Measurements from ENCODE around the gene EML5.
"Not testable (repeated sequence)": the region's sequence is repeated elsewhere in the genome, so short reads cannot be mapped to it uniquely, and the experiment has no call there.

EML5 gene

DNA sequence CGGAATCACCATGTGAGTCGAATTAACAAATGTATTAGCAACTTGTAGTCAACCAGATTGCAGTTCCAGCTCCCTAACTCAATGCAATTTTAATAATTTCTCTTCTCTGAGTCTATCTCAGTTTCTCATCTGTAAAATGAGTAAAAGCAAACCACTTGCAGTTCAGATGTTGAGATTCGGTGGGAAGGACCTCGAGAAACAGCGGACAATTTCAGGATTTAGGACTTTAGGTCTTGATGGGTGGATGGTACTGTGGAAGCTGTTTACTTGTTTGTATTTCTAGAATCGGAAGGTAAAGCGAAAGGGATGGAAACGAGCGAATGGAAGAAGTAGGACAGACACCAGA is 31.2 kb upstream of the EML5 start:
- Histone ChIP-seq H3K4me3 (ENCODE audit: insufficient read length, low read depth) (peak overlapping the region; percentile 31), H3K36me3 (ENCODE audit: insufficient read depth, insufficient read length, low read length) (no peaks in the 10 kb centered on the region), H3K9me3 (ENCODE audit: insufficient read depth, low read length) (no peaks in the 10 kb centered on the region), H3K9ac (ENCODE audit: insufficient read length, low read depth) (peak overlapping the region; percentile 29), H3K27me3 (ENCODE audit: insufficient read depth, insufficient read length) (no peaks in the 10 kb centered on the region), H3K4me1 (ENCODE audit: insufficient read depth, insufficient read length) (no peaks in the 10 kb centered on the region)
- TF ChIP-seq YY1 (IDR thresholded peaks at IDR 0.05; ENCODE audit: insufficient read depth, insufficient read length) (no peak), SUZ12 (IDR thresholded peaks at IDR 0.05; ENCODE audit: extremely low read depth, insufficient read depth, insufficient read length) (no peak), ZNF274 (IDR thresholded peaks at IDR 0.05; ENCODE audit: low read depth, low read length) (no peak)
- DNase-seq (ENCODE audit: low read depth, low spot score) = no peak

DNA sequence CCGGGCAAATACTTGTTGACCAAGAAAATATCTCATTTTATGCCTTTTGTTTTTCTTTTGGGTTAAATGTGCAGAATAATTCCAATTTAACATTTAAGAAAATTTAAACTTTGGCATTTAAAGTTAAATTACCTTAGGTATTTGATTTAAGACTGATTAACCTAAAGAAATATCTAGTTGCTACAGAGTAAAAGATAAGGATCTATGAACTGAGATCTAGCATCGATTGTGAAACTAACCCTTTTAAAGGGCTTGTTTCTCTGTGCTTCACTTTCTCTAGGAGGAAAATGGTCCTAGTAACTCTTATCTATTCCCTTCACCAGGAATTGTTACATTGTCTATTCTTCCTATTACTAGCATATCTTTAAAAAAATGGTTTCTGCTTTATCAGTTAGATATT is 29.1 kb upstream of the EML5 start:
- Histone ChIP-seq H3K36me3 (ENCODE audit: insufficient read depth, insufficient read length, low read length) (no peaks in the 10 kb centered on the region), H3K9ac (ENCODE audit: insufficient read length, low read depth) (no peak overlapping the region), H3K4me3 (ENCODE audit: insufficient read length, low read depth) (no peak overlapping the region), H3K27me3 (ENCODE audit: insufficient read depth, insufficient read length) (no peaks in the 10 kb centered on the region), H3K4me1 (ENCODE audit: insufficient read depth, insufficient read length) (no peaks in the 10 kb centered on the region), H3K9me3 (ENCODE audit: insufficient read depth, low read length) (no peaks in the 10 kb centered on the region)
- DNase-seq (ENCODE audit: low read depth, low spot score) = no peak
- TF ChIP-seq ZNF274 (IDR thresholded peaks at IDR 0.05; ENCODE audit: low read depth, low read length) (no peak), YY1 (IDR thresholded peaks at IDR 0.05; ENCODE audit: insufficient read depth, insufficient read length) (no peak), SUZ12 (IDR thresholded peaks at IDR 0.05; ENCODE audit: extremely low read depth, insufficient read depth, insufficient read length) (no peak)

DNA sequence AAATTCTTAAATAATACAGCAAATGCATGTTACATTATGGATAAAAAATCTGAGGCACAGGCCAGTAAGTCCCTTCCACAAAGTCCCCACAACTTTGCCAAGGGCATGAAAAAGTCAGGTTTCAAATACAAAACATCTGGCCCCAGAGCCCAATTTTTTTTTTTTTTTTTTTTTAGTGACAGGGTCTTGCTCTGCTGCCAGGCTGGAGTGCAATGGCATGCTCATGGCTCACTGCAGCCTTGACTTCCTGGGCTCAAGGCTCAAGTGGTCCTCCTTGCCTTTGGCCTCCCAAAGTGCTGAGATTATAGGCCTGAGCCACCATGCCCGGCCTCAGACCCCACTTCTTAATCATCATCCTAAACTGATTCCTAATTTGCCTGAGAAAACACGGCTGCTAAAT is 28.6 kb upstream of the EML5 start:
- DNase-seq (ENCODE audit: low read depth, low spot score) = no peak
- H3K9ac ChIP-seq (ENCODE audit: insufficient read length, low read depth) = no peak overlapping the region
- H3K36me3 ChIP-seq (ENCODE audit: insufficient read depth, insufficient read length, low read length) = no peaks in the 10 kb centered on the region
- no peaks in the 10 kb centered on the region for H3K4me1 ChIP-seq (ENCODE audit: insufficient read depth, insufficient read length)
- H3K9me3 ChIP-seq (ENCODE audit: insufficient read depth, low read length) = no peaks in the 10 kb centered on the region
- H3K4me3 ChIP-seq (ENCODE audit: insufficient read length, low read depth) = no peak overlapping the region
- TF ChIP-seq ZNF274 (IDR thresholded peaks at IDR 0.05; ENCODE audit: low read depth, low read length) (no peak), YY1 (IDR thresholded peaks at IDR 0.05; ENCODE audit: insufficient read depth, insufficient read length) (no peak), SUZ12 (IDR thresholded peaks at IDR 0.05; ENCODE audit: extremely low read depth, insufficient read depth, insufficient read length) (no peak)
- H3K27me3 ChIP-seq (ENCODE audit: insufficient read depth, insufficient read length) = no peaks in the 10 kb centered on the region

DNA sequence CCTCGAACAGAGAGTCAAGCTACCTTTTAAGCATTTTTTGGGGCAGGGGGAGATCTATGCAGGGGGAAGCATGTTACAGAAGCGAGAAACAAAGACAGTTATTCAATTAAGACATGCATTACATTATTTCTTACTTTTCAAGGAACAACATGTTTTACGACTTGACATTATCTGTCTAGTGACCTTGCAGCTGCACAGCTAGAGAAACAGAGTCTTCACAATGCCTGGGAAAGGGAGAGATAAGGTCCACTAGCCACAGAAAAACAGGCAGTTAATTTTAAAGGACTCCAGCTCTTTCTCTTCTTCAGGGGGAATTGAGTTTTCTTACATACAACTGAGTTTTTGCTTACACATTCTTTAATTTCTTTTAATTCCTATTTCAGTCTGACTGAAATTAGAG is 26.9 kb upstream of the EML5 start:
- DNase-seq (ENCODE audit: low read depth, low spot score) = not testable (repeated sequence)

DNA sequence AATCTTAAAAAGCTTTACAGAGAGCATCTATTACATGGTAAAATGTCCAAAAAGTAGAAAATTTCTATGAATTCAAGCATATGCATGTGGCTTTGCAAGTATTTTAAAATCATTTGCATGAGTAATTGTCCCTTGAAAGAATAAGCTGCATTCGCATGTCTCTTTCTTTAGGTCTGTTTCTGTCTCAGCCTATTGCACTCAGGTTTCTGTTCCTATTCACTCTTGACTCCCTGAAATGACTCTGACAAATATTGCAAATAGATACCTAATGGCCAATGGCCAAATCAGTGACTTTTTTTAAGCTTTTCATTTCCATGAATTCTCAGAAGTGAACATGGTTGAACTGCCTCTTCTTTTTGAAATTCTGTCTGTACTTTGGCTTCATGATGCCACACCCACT is 25.3 kb upstream of the EML5 start:
- Histone ChIP-seq H3K4me3 (ENCODE audit: insufficient read length, low read depth) (no peak overlapping the region), H3K9ac (ENCODE audit: insufficient read length, low read depth) (no peak overlapping the region), H3K36me3 (ENCODE audit: insufficient read depth, insufficient read length, low read length) (no peaks in the 10 kb centered on the region)

More for the DNA sequence above, 26.9 kb upstream of the EML5 start:
- H3K4me1 ChIP-seq (ENCODE audit: insufficient read depth, insufficient read length); H3K27me3 ChIP-seq (ENCODE audit: insufficient read depth, insufficient read length); H3K4me3 ChIP-seq (ENCODE audit: insufficient read length, low read depth); H3K9me3 ChIP-seq (ENCODE audit: insufficient read depth, low read length); H3K36me3 ChIP-seq (ENCODE audit: insufficient read depth, insufficient read length, low read length); H3K9ac ChIP-seq (ENCODE audit: insufficient read length, low read depth): not testable (repeated sequence)

DNA sequence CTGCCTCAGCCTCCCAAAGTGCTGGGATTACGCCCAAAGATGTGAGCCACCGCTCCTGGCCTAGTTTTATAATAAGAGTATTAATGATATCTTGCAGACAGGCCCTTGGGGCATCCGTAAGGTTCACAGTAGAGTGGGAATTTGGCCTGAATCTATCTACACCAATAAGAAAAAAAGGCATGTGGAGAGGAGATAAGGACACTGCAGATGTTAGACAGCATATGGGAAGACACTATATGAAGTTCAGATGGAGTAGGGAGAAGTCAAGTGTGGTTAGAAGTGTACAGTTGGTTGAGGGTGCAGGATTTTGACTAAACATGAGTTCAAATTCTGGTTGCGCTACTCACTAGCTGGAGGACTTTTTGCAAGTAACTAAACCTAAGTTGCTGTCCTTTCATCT is 23.2 kb upstream of the EML5 start:
- no peak overlapping the region for H3K9ac ChIP-seq (ENCODE audit: insufficient read length, low read depth)
- no peaks in the 10 kb centered on the region for H3K4me1 ChIP-seq (ENCODE audit: insufficient read depth, insufficient read length)
- DNase-seq (ENCODE audit: low read depth, low spot score) = no peak
- no peak for TF ChIP-seq YY1 (IDR thresholded peaks at IDR 0.05; ENCODE audit: insufficient read depth, insufficient read length)
- no peak for TF ChIP-seq SUZ12 (IDR thresholded peaks at IDR 0.05; ENCODE audit: extremely low read depth, insufficient read depth, insufficient read length)
- no peak for TF ChIP-seq ZNF274 (IDR thresholded peaks at IDR 0.05; ENCODE audit: low read depth, low read length)
- no peaks in the 10 kb centered on the region for H3K36me3 ChIP-seq (ENCODE audit: insufficient read depth, insufficient read length, low read length)
- H3K4me3 ChIP-seq (ENCODE audit: insufficient read length, low read depth) = no peak overlapping the region
- H3K9me3 ChIP-seq (ENCODE audit: insufficient read depth, low read length) = no peaks in the 10 kb centered on the region
- H3K27me3 ChIP-seq (ENCODE audit: insufficient read depth, insufficient read length) = no peaks in the 10 kb centered on the region

More for the DNA sequence above, 25.3 kb upstream of the EML5 start:
- Histone ChIP-seq H3K4me1 (ENCODE audit: insufficient read depth, insufficient read length) (no peaks in the 10 kb centered on the region), H3K9me3 (ENCODE audit: insufficient read depth, low read length) (no peaks in the 10 kb centered on the region), H3K27me3 (ENCODE audit: insufficient read depth, insufficient read length) (no peaks in the 10 kb centered on the region)
- TF ChIP-seq YY1 (IDR thresholded peaks at IDR 0.05; ENCODE audit: insufficient read depth, insufficient read length) (no peak), SUZ12 (IDR thresholded peaks at IDR 0.05; ENCODE audit: extremely low read depth, insufficient read depth, insufficient read length) (no peak), ZNF274 (IDR thresholded peaks at IDR 0.05; ENCODE audit: low read depth, low read length) (no peak)
- no peak for DNase-seq (ENCODE audit: low read depth, low spot score)

DNA sequence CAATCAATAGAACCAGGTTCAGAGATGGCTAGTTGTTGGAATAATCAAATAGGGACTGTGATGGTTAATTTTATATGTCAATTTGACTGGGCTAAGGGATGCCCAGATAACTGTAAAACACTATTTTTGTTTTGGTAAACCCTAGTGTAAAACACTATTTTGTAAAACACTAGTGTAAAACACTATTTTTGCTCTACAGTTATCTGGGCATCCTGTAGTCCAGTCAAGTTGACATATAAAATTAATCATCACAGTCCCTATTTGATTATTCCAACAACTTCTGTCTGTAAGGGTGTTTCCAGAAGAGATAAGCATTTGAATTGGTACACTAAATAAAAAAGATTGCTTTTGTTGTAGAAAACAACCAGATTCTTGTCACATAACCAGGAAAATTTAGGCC is 15.6 kb upstream of the EML5 start:
- no peak for DNase-seq (ENCODE audit: low read depth, low spot score)
- no peak overlapping the region for H3K4me3 ChIP-seq (ENCODE audit: insufficient read length, low read depth)
- no peaks in the 10 kb centered on the region for H3K9me3 ChIP-seq (ENCODE audit: insufficient read depth, low read length)
- H3K27me3 ChIP-seq (ENCODE audit: insufficient read depth, insufficient read length) = no peaks in the 10 kb centered on the region
- TF ChIP-seq SUZ12 (IDR thresholded peaks at IDR 0.05; ENCODE audit: extremely low read depth, insufficient read depth, insufficient read length) (no peak), ZNF274 (IDR thresholded peaks at IDR 0.05; ENCODE audit: low read depth, low read length) (no peak), YY1 (IDR thresholded peaks at IDR 0.05; ENCODE audit: insufficient read depth, insufficient read length) (no peak)
- no peak overlapping the region for H3K9ac ChIP-seq (ENCODE audit: insufficient read length, low read depth)
- no peaks in the 10 kb centered on the region for H3K36me3 ChIP-seq (ENCODE audit: insufficient read depth, insufficient read length, low read length)
- H3K4me1 ChIP-seq (ENCODE audit: insufficient read depth, insufficient read length) = no peaks in the 10 kb centered on the region

DNA sequence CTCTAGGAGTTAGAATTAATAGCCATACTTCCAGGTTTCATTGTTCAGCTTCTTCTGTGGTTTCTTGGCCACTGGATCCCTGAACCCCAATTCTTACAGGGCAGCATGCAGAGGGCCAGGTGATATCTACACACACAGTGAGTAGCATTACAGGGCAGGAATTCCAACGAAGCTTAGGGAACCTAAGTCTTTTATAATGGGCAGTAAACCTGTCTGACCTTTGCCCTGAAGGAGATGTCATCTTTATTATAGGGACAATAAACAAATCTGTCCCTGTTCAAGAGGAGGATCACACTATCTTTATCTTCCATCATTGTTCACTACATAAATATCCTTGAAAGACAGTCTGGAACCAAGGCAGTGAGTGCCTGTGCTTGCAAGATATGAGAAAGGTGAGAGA is 11.7 kb upstream of the EML5 start:
- H3K9me3 ChIP-seq (ENCODE audit: insufficient read depth, low read length) = no peaks in the 10 kb centered on the region
- no peaks in the 10 kb centered on the region for H3K4me1 ChIP-seq (ENCODE audit: insufficient read depth, insufficient read length)
- H3K27me3 ChIP-seq (ENCODE audit: insufficient read depth, insufficient read length) = no peaks in the 10 kb centered on the region
- no peaks in the 10 kb centered on the region for H3K36me3 ChIP-seq (ENCODE audit: insufficient read depth, insufficient read length, low read length)
- no peak overlapping the region for H3K9ac ChIP-seq (ENCODE audit: insufficient read length, low read depth)
- no peak for DNase-seq (ENCODE audit: low read depth, low spot score)
- TF ChIP-seq SUZ12 (IDR thresholded peaks at IDR 0.05; ENCODE audit: extremely low read depth, insufficient read depth, insufficient read length) = no peak
- no peak for TF ChIP-seq ZNF274 (IDR thresholded peaks at IDR 0.05; ENCODE audit: low read depth, low read length)
- no peak for TF ChIP-seq YY1 (IDR thresholded peaks at IDR 0.05; ENCODE audit: insufficient read depth, insufficient read length)
- H3K4me3 ChIP-seq (ENCODE audit: insufficient read length, low read depth) = no peak overlapping the region
